ENCODE results near the gene CDC16. TPM values are rescaled to one million over a fixed set of nuclear protein-coding genes. Genes with fewer than 3 reads are reported as not detected.

The CDC16 gene, protein sequence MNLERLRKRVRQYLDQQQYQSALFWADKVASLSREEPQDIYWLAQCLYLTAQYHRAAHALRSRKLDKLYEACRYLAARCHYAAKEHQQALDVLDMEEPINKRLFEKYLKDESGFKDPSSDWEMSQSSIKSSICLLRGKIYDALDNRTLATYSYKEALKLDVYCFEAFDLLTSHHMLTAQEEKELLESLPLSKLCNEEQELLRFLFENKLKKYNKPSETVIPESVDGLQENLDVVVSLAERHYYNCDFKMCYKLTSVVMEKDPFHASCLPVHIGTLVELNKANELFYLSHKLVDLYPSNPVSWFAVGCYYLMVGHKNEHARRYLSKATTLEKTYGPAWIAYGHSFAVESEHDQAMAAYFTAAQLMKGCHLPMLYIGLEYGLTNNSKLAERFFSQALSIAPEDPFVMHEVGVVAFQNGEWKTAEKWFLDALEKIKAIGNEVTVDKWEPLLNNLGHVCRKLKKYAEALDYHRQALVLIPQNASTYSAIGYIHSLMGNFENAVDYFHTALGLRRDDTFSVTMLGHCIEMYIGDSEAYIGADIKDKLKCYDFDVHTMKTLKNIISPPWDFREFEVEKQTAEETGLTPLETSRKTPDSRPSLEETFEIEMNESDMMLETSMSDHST
- total RNA-seq (2012; rRNA removed) (41.6 and 52.8 TPM in 2 replicates), polyA plus RNA-seq (2012; rRNA removed) (56.2 and 66.6 TPM in 2 replicates), Bru-seq, nascent RNA (percentile 90 among the genes with signal in this experiment), BruChase-seq, experiment 1, labeled RNA remaining after a 6-hour chase (percentile 83 among the genes with signal in this experiment), BruChase-seq, experiment 2, labeled RNA remaining after a 2-hour chase (percentile 85 among the genes with signal in this experiment)
- polyA plus RNA-seq (2012; cell fraction: cytosol; rRNA removed): 21.1 and 24.5 TPM in 2 replicates
- 32.5 and 200 TPM in 2 replicates for polyA plus RNA-seq (2012; cell fraction: nucleus; rRNA removed; ENCODE audit: low replicate concordance)
- long read RNA-seq, transcript CDC16-203 (18 exons, 2,203 nt): major isoform, 65 of 172 reads
- long read RNA-seq, transcript CDC16-204 (19 exons, 2,211 nt): minor isoform, 26 of 172 reads
- long read RNA-seq, partial matches to known transcripts: 46 of 172 reads
- long read RNA-seq, other reads (novel, unspliced or antisense): 31 of 172 reads

- BruUV-seq (replicated peaks): no TSS peak
- Histone ChIP-seq H4K5ac (ENCODE audit: low read depth, low read length) (peak within 1 kb of the TSS; percentile 95), H2BK15ac (ENCODE audit: low read depth, low read length) (no peak within 1 kb of the TSS), H3K79me1 (ENCODE audit: low read depth in 1 of 2, low read length in 2 of 2) (peaks cover 18 to 38% of the 10 kb centered on the region in 2 experiments), H2BK5ac (ENCODE audit: low read depth, low read length, poor library complexity, severe bottlenecking) (peak within 1 kb of the TSS; percentile 83), H4K20me1 (ENCODE audit: insufficient read depth, low read length) (peaks cover 9% of the 10 kb centered on the region; the same call in 1 of the 2 replicates), H3K27me3 (ENCODE audit: control insufficient read depth, insufficient read depth, low read length) (no peaks in the 10 kb centered on the region), H2AFZ (replicated peaks; ENCODE audit: low read length, poor library complexity) (peak within 1 kb of the TSS; percentile 97), H4K8ac (ENCODE audit: low read depth in 2 of 2, low read length in 2 of 2) (peak within 1 kb of the TSS; percentile 84 to 95), H3K23ac (ENCODE audit: low read depth, low read length) (peak within 1 kb of the TSS; percentile 87), H3K56ac (ENCODE audit: extremely low read depth, insufficient read depth, low read length) (peak within 1 kb of the TSS; percentile 69), H4K91ac (ENCODE audit: insufficient read depth, low read depth, low read length) (peak within 1 kb of the TSS; percentile 72), H3K14ac (replicated peaks; ENCODE audit: low read depth, low read length) (peak within 1 kb of the TSS; percentile 89), H2AK5ac (ENCODE audit: low read depth, low read length) (peak within 1 kb of the TSS; percentile 82; the same call in 1 of the 2 replicates), H3K9me1 (ENCODE audit: insufficient read depth, low read length) (0 out of 2 replicates have a peak, but pooled peaks cover 2% of the 10 kb centered on the region), H2BK120ac (ENCODE audit: low read depth, low read length) (peak within 1 kb of the TSS; percentile 57; the same call in 1 of the 2 replicates), H3K36me3 (ENCODE audit: control insufficient read depth, insufficient read depth, low read length) (peaks cover 23% of the 10 kb centered on the region), H3K18ac (ENCODE audit: low read depth, low read length) (no peak within 1 kb of the TSS; the same call in none of the 2 replicates), H3K27ac (ENCODE audit: insufficient read depth, low read length) (peak within 1 kb of the TSS; percentile 82), H3K9me3 (ENCODE audit: control insufficient read depth, insufficient read depth, low read length) (no peaks in the 10 kb centered on the region), H2BK20ac (ENCODE audit: low read depth, low read length) (no peak within 1 kb of the TSS; the same call in 1 of the 2 replicates), H3K4me3 (ENCODE audit: insufficient read depth, low read depth, low read length) (peak within 1 kb of the TSS; percentile 99), H3K9ac (ENCODE audit: low read depth, low read length) (peak within 1 kb of the TSS; percentile 98), H3K4me1 (ENCODE audit: control insufficient read depth, insufficient read depth, low read length) (peaks cover 3% of the 10 kb centered on the region), H2AK9ac (replicated peaks; ENCODE audit: low read depth, low read length, poor library complexity) (peak within 1 kb of the TSS; percentile 92), H3K4ac (ENCODE audit: low read depth, low read length) (peak within 1 kb of the TSS; percentile 82), H3K4me2 (ENCODE audit: low read depth, low read length) (peak within 1 kb of the TSS; percentile 90)
- ChIA-PET POLR2A (ENCODE audit: unreplicated experiment) (no interaction called here), CTCF (no interaction called here)
- dilution Hi-C loops (cut with HindIII; ENCODE audit: low sequenced_read_pairs, unreplicated experiment): no loop called here
- in situ Hi-C loops (cut with MboI; ENCODE audit: low sequenced_read_pairs): no loop called here
- ATAC-seq (ENCODE audit: low read depth) (peak; percentile 95), DNase-seq (peak; percentile 89)
- TF ChIP-seq RCOR1 (IDR thresholded peaks at IDR 0.05; ENCODE audit: insufficient replicate concordance, low read length): no peak
- TF ChIP-seq MXI1 (IDR thresholded peaks at IDR 0.05; ENCODE audit: borderline replicate concordance, low read depth, low read length): peak; percentile 81; the same call in 1 of the 2 replicates
- TF ChIP-seq CTCF (conservative IDR thresholded peaks at IDR 0.05; ENCODE audit: low read depth, low read length): no peak
- TF ChIP-seq BHLHE40 (IDR thresholded peaks at IDR 0.05; ENCODE audit: low read depth, low read length): peak; percentile 74
- TF ChIP-seq MAZ (IDR thresholded peaks at IDR 0.05; ENCODE audit: borderline replicate concordance, low read depth, low read length): peak; percentile 51; the same call in 1 of the 2 replicates
- 0 out of 2 replicates have a peak, but pooled peaks have one; percentile 26 for TF ChIP-seq POLR2A (IDR thresholded peaks at IDR 0.05; ENCODE audit: low read depth, low read length)
- TF ChIP-seq CHD1 (IDR thresholded peaks at IDR 0.05; ENCODE audit: low read depth, low read length): no peak
- TF ChIP-seq USF2 (IDR thresholded peaks at IDR 0.05; ENCODE audit: low read depth, low read length): peak; percentile 71
- 0% methylated on average over 12 of the region's 76 CpGs; no CpG with 5 or more reads in 1 of the 2 experiments for WGBS, 2 experiments (ENCODE audit: extremely low coverage in 2 of 2, insufficient read length in 1 of 2)
- intact Hi-C loops (cut with micrococcal nuclease): no loop called here
These were observed at the start of gene CDC16 for GRCh38 chr13:114234645-114235421. Gene CDC16 (plus strand): TSS chr13:114234897. CDS start chr13:114235085, 188 bp downstream.

All from IMR-90 (cell line).